ENCODE measurements around the gene CAST.

CAST gene

GRCh38 chr5:96675882-96676281 lies 13.7 kb downstream of the CAST start:
- Histone ChIP-seq H3K9me2 (replicated peaks; ENCODE audit: control insufficient read depth, low read length) (no peaks in the 10 kb centered on the region), H4K20me1 (ENCODE audit: control insufficient read depth, insufficient read depth, low read depth, low read length) (no peaks in the 10 kb centered on the region), H3K27me3 (ENCODE audit: control insufficient read depth, low read length) (no peaks in the 10 kb centered on the region), H3K4me2 (ENCODE audit: low read length) (no peak overlapping the region), H3F3A (ENCODE audit: control insufficient read depth, insufficient read depth) (no peaks in the 10 kb centered on the region), H3K36me3 (ENCODE audit: control insufficient read depth, low read length) (no peaks in the 10 kb centered on the region; the same call in 1 of the 2 replicates), H3K79me2 (ENCODE audit: control insufficient read depth, low read length) (peaks cover 6% of the 10 kb centered on the region), H3K9me3 (ENCODE audit: control insufficient read depth, insufficient read depth, low read length) (no peaks in the 10 kb centered on the region), H3K27ac (ENCODE audit: low read depth, low read length) (no peak overlapping the region), H3K4me1 (ENCODE audit: control insufficient read depth, low read length) (peaks cover 14% of the 10 kb centered on the region), H3K4me3 (ENCODE audit: low read length) (no peak overlapping the region)
- TF ChIP-seq CTCF (IDR thresholded peaks at IDR 0.05; ENCODE audit: low read depth, low read length, poor library complexity, severe bottlenecking) = no peak
- no peak for TF ChIP-seq EZH2phosphoT487 (IDR thresholded peaks at IDR 0.05; ENCODE audit: borderline replicate concordance, low read length)

- Histone ChIP-seq H3K4me1 (ENCODE audit: control insufficient read depth, low read length) (peaks cover 11% of the 10 kb centered on the region), H3K4me2 (ENCODE audit: low read length) (no peak overlapping the region)
These were observed 15.3 kb downstream of the CAST start for GRCh38 chr5:96677496-96677895.

GRCh38 chr5:96679293-96679692 lies 17.1 kb downstream of the CAST start:
- Histone ChIP-seq H3K4me2 (ENCODE audit: low read length) (no peak overlapping the region), H3K36me3 (ENCODE audit: control insufficient read depth, low read length) (no peaks in the 10 kb centered on the region; the same call in 1 of the 2 replicates)
- TF ChIP-seq CTCF (IDR thresholded peaks at IDR 0.05; ENCODE audit: low read depth, low read length, poor library complexity, severe bottlenecking) (no peak), EZH2phosphoT487 (IDR thresholded peaks at IDR 0.05; ENCODE audit: borderline replicate concordance, low read length) (no peak)

More at GRCh38 chr5:96677496-96677895, 15.3 kb downstream of the CAST start:
- no peaks in the 10 kb centered on the region for H3F3A ChIP-seq (ENCODE audit: control insufficient read depth, insufficient read depth)
- no peaks in the 10 kb centered on the region for H3K9me2 ChIP-seq (replicated peaks; ENCODE audit: control insufficient read depth, low read length)
- no peak overlapping the region for H3K4me3 ChIP-seq (ENCODE audit: low read length)
- TF ChIP-seq CTCF (IDR thresholded peaks at IDR 0.05; ENCODE audit: low read depth, low read length, poor library complexity, severe bottlenecking) = no peak
- TF ChIP-seq EZH2phosphoT487 (IDR thresholded peaks at IDR 0.05; ENCODE audit: borderline replicate concordance, low read length) = no peak
- H4K20me1 ChIP-seq (ENCODE audit: control insufficient read depth, insufficient read depth, low read depth, low read length) = no peaks in the 10 kb centered on the region
- no peaks in the 10 kb centered on the region for H3K9me3 ChIP-seq (ENCODE audit: control insufficient read depth, insufficient read depth, low read length)
- no peaks in the 10 kb centered on the region for H3K79me2 ChIP-seq (ENCODE audit: control insufficient read depth, low read length)
- H3K36me3 ChIP-seq (ENCODE audit: control insufficient read depth, low read length) = no peaks in the 10 kb centered on the region; the same call in 1 of the 2 replicates
- H3K27ac ChIP-seq (ENCODE audit: low read depth, low read length) = no peak overlapping the region
- H3K27me3 ChIP-seq (ENCODE audit: control insufficient read depth, low read length) = no peaks in the 10 kb centered on the region

More at GRCh38 chr5:96679293-96679692, 17.1 kb downstream of the CAST start:
- H3K27ac ChIP-seq (ENCODE audit: low read depth, low read length) = no peak overlapping the region
- no peaks in the 10 kb centered on the region for H3K27me3 ChIP-seq (ENCODE audit: control insufficient read depth, low read length)
- no peaks in the 10 kb centered on the region for H3K9me3 ChIP-seq (ENCODE audit: control insufficient read depth, insufficient read depth, low read length)
- H3F3A ChIP-seq (ENCODE audit: control insufficient read depth, insufficient read depth) = no peaks in the 10 kb centered on the region
- peaks cover 11% of the 10 kb centered on the region for H3K4me1 ChIP-seq (ENCODE audit: control insufficient read depth, low read length)
- H3K9me2 ChIP-seq (replicated peaks; ENCODE audit: control insufficient read depth, low read length) = no peaks in the 10 kb centered on the region
- no peaks in the 10 kb centered on the region for H4K20me1 ChIP-seq (ENCODE audit: control insufficient read depth, insufficient read depth, low read depth, low read length)
- no peaks in the 10 kb centered on the region for H3K79me2 ChIP-seq (ENCODE audit: control insufficient read depth, low read length)
- no peak overlapping the region for H3K4me3 ChIP-seq (ENCODE audit: low read length)
